Activated naive CD4-positive, alpha-beta T cell treated with anti-CD3 and anti-CD28 coated beads, Interleukin-2, amount 50 U/mL, for 24 hours (primary cell): ENCODE data around the gene LTC4S.

Source experiments
- H3K27ac Mint-ChIP-seq: one replicate; pipeline ENCODE4 v1.8.0; 2021; ENCODE audit warnings: mild to moderate bottlenecking, mixed read lengths
- H3K27me3 Mint-ChIP-seq: one replicate; pipeline ENCODE4 v1.8.0; 2021; ENCODE audit warnings: mixed read lengths
- H3K36me3 Mint-ChIP-seq: one replicate; pipeline ENCODE4 v1.8.0; 2021; ENCODE audit warnings: mixed read lengths
- H3K4me1 Mint-ChIP-seq: one replicate; pipeline ENCODE4 v1.8.0; 2021; ENCODE audit warnings: mixed read lengths
- H3K4me3 Mint-ChIP-seq: one replicate; pipeline ENCODE4 v1.8.0; 2021; ENCODE audit warnings: mild to moderate bottlenecking, mixed read lengths
- H3K9me3 Mint-ChIP-seq: one replicate; pipeline ENCODE4 v1.8.0; 2021; ENCODE audit warnings: mixed read lengths

LTC4S gene

GRCh38 chr5:179766021-179766725 is 27.6 kb upstream of the LTC4S start:
- H3K27me3 Mint-ChIP-seq: no peaks in the 10 kb centered on the region
- H3K27ac Mint-ChIP-seq: no peak overlapping the region
- H3K4me1 Mint-ChIP-seq: peaks cover 34% of the 10 kb centered on the region
- no peaks in the 10 kb centered on the region for H3K9me3 Mint-ChIP-seq
- H3K36me3 Mint-ChIP-seq: peaks cover 8% of the 10 kb centered on the region
- no peak overlapping the region for H3K4me3 Mint-ChIP-seq

- Mint-ChIP-seq H3K9me3 (no peaks in the 10 kb centered on the region), H3K4me3 (no peak overlapping the region), H3K4me1 (peaks cover 27% of the 10 kb centered on the region), H3K27me3 (no peaks in the 10 kb centered on the region), H3K36me3 (peaks cover 8% of the 10 kb centered on the region), H3K27ac (no peak overlapping the region)
These were observed 26.9 kb upstream of the LTC4S start for GRCh38 chr5:179766726-179767455.

GRCh38 chr5:179767496-179768100 is 26.2 kb upstream of the LTC4S start:
- no peak overlapping the region for H3K27ac Mint-ChIP-seq
- peaks cover 10% of the 10 kb centered on the region for H3K36me3 Mint-ChIP-seq

GRCh38 chr5:179768326-179769085 is 25.3 kb upstream of the LTC4S start:
- Mint-ChIP-seq H3K27me3 (no peaks in the 10 kb centered on the region), H3K27ac (no peak overlapping the region), H3K36me3 (peaks cover 10% of the 10 kb centered on the region), H3K9me3 (no peaks in the 10 kb centered on the region), H3K4me3 (no peak overlapping the region), H3K4me1 (peaks cover 11% of the 10 kb centered on the region)

More at GRCh38 chr5:179767496-179768100, 26.2 kb upstream of the LTC4S start:
- H3K4me3 Mint-ChIP-seq: no peak overlapping the region
- no peaks in the 10 kb centered on the region for H3K9me3 Mint-ChIP-seq
- peaks cover 20% of the 10 kb centered on the region for H3K4me1 Mint-ChIP-seq
- no peaks in the 10 kb centered on the region for H3K27me3 Mint-ChIP-seq

GRCh38 chr5:179769271-179769670 is 24.5 kb upstream of the LTC4S start:
- peaks cover 10% of the 10 kb centered on the region for H3K36me3 Mint-ChIP-seq
- H3K27me3 Mint-ChIP-seq: no peaks in the 10 kb centered on the region
- H3K27ac Mint-ChIP-seq: no peak overlapping the region
- H3K4me1 Mint-ChIP-seq: peaks cover 4% of the 10 kb centered on the region
- no peaks in the 10 kb centered on the region for H3K9me3 Mint-ChIP-seq
- H3K4me3 Mint-ChIP-seq: no peak overlapping the region

- Mint-ChIP-seq H3K36me3 (peaks cover 10% of the 10 kb centered on the region), H3K27me3 (no peaks in the 10 kb centered on the region), H3K4me3 (no peak overlapping the region), H3K9me3 (no peaks in the 10 kb centered on the region), H3K27ac (no peak overlapping the region), H3K4me1 (peaks cover 4% of the 10 kb centered on the region)
These were observed 24.0 kb upstream of the LTC4S start for GRCh38 chr5:179769796-179770195.

- Mint-ChIP-seq H3K4me1 (no peaks in the 10 kb centered on the region), H3K36me3 (peaks cover 7% of the 10 kb centered on the region), H3K27ac (no peak overlapping the region), H3K27me3 (no peaks in the 10 kb centered on the region), H3K4me3 (no peak overlapping the region), H3K9me3 (no peaks in the 10 kb centered on the region)
These were observed 22.4 kb upstream of the LTC4S start for GRCh38 chr5:179771311-179771895.

- no peaks in the 10 kb centered on the region for H3K9me3 Mint-ChIP-seq
- H3K4me3 Mint-ChIP-seq: no peak overlapping the region
- H3K27me3 Mint-ChIP-seq: no peaks in the 10 kb centered on the region
- H3K27ac Mint-ChIP-seq: no peak overlapping the region
- H3K36me3 Mint-ChIP-seq: peaks cover 7% of the 10 kb centered on the region
- no peaks in the 10 kb centered on the region for H3K4me1 Mint-ChIP-seq
These were observed 21.4 kb upstream of the LTC4S start for GRCh38 chr5:179772351-179772750.

- H3K27ac Mint-ChIP-seq: no peak overlapping the region
These were observed 20.1 kb upstream of the LTC4S start for GRCh38 chr5:179773686-179774040.

GRCh38 chr5:179774442-179774841 is 19.3 kb upstream of the LTC4S start:
- Mint-ChIP-seq H3K4me1 (no peaks in the 10 kb centered on the region), H3K27me3 (no peaks in the 10 kb centered on the region), H3K4me3 (no peak overlapping the region), H3K36me3 (peaks cover 8% of the 10 kb centered on the region), H3K9me3 (no peaks in the 10 kb centered on the region), H3K27ac (no peak overlapping the region)

More at GRCh38 chr5:179773686-179774040, 20.1 kb upstream of the LTC4S start:
- Mint-ChIP-seq H3K9me3 (no peaks in the 10 kb centered on the region), H3K27me3 (no peaks in the 10 kb centered on the region), H3K36me3 (peaks cover 11% of the 10 kb centered on the region), H3K4me3 (no peak overlapping the region), H3K4me1 (no peaks in the 10 kb centered on the region)

- H3K4me1 Mint-ChIP-seq: no peaks in the 10 kb centered on the region
- H3K9me3 Mint-ChIP-seq: no peaks in the 10 kb centered on the region
- H3K27me3 Mint-ChIP-seq: no peaks in the 10 kb centered on the region
- no peak overlapping the region for H3K27ac Mint-ChIP-seq
- H3K4me3 Mint-ChIP-seq: no peak overlapping the region
- H3K36me3 Mint-ChIP-seq: peaks cover 11% of the 10 kb centered on the region
These were observed 17.3 kb upstream of the LTC4S start for GRCh38 chr5:179776411-179776938.

GRCh38 chr5:179777456-179777855 is 16.3 kb upstream of the LTC4S start:
- no peaks in the 10 kb centered on the region for H3K4me1 Mint-ChIP-seq

GRCh38 chr5:179777909-179778308 is 15.9 kb upstream of the LTC4S start:
- no peaks in the 10 kb centered on the region for H3K9me3 Mint-ChIP-seq
- H3K27me3 Mint-ChIP-seq: no peaks in the 10 kb centered on the region
- H3K27ac Mint-ChIP-seq: no peak overlapping the region
- peaks cover 10% of the 10 kb centered on the region for H3K36me3 Mint-ChIP-seq
- no peak overlapping the region for H3K4me3 Mint-ChIP-seq
- H3K4me1 Mint-ChIP-seq: no peaks in the 10 kb centered on the region

More at GRCh38 chr5:179777456-179777855, 16.3 kb upstream of the LTC4S start:
- Mint-ChIP-seq H3K27me3 (no peaks in the 10 kb centered on the region), H3K36me3 (peaks cover 10% of the 10 kb centered on the region), H3K9me3 (no peaks in the 10 kb centered on the region), H3K27ac (no peak overlapping the region), H3K4me3 (no peak overlapping the region)

- Mint-ChIP-seq H3K9me3 (no peaks in the 10 kb centered on the region), H3K27ac (no peak overlapping the region), H3K4me3 (no peak overlapping the region), H3K36me3 (peaks cover 10% of the 10 kb centered on the region), H3K27me3 (no peaks in the 10 kb centered on the region), H3K4me1 (no peaks in the 10 kb centered on the region)
These were observed 15.2 kb upstream of the LTC4S start for GRCh38 chr5:179778591-179778990.

GRCh38 chr5:179779826-179780225 is 14.0 kb upstream of the LTC4S start:
- Mint-ChIP-seq H3K36me3 (peaks cover 10% of the 10 kb centered on the region), H3K4me3 (no peak overlapping the region), H3K9me3 (no peaks in the 10 kb centered on the region), H3K4me1 (no peaks in the 10 kb centered on the region), H3K27me3 (no peaks in the 10 kb centered on the region), H3K27ac (no peak overlapping the region)
